Liver (tissue), 9 donors: Measurements from ENCODE around the gene GPX3. TPM values are rescaled to one million over a fixed set of nuclear protein-coding genes. Genes with fewer than 3 reads are reported as not detected.
A peak's percentile ranks its signal among the peaks of the same experiment; 100 is the strongest.

Source experiments
- DNase-seq: peaks from one replicate; pipeline ENCODE4 v3.0.0-alpha.2; 2017; ENCODE audit warnings: low spot score
- H3K27ac ChIP-seq, 2 donors: one replicate each; pipeline ENCODE4 v1.7.0; 2013; ENCODE audit warnings: inconsistent platforms in 2 of 2, low read length in 2 of 2, control low read depth in 1 of 2, low read depth in 1 of 2, mild to moderate bottlenecking in 1 of 2
- H3K27me3 ChIP-seq, 4 donors: one replicate each; pipeline versions ENCODE4 v1.6.1 to v1.7.0; 2013; ENCODE audit warnings: low read length in 3 of 4, inconsistent platforms in 1 of 4, mild to moderate bottlenecking in 1 of 4, moderate library complexity in 1 of 4; ENCODE audit not compliant: control insufficient read depth in 4 of 4, insufficient read depth in 4 of 4
- H3K36me3 ChIP-seq, 4 donors: one replicate each; pipeline versions ENCODE4 v1.6.1 to v1.7.0; 2013; ENCODE audit warnings: low read length in 3 of 4, mild to moderate bottlenecking in 3 of 4, low read depth in 1 of 4, moderate library complexity in 1 of 4; ENCODE audit not compliant: control insufficient read depth in 4 of 4, insufficient read depth in 3 of 4
- H3K4me1 ChIP-seq, 4 donors: one replicate each; pipeline versions ENCODE4 v1.6.1 to v1.7.0; 2013; ENCODE audit warnings: low read length in 3 of 4, mild to moderate bottlenecking in 3 of 4, moderate library complexity in 1 of 4; ENCODE audit not compliant: control insufficient read depth in 4 of 4, insufficient read depth in 4 of 4
- H3K4me3 ChIP-seq, 3 donors: one replicate each; pipeline versions ENCODE4 v1.6.1 to v1.7.0; 2013; ENCODE audit warnings: low read length in 3 of 3, control low read depth in 1 of 3, low read depth in 1 of 3, mild to moderate bottlenecking in 1 of 3
- H3K9ac ChIP-seq, 2 donors: one replicate each; pipeline ENCODE4 v1.7.0; 2013; ENCODE audit warnings: low read length in 2 of 2, mild to moderate bottlenecking in 2 of 2, moderate library complexity in 2 of 2, control low read depth in 1 of 2, low read depth in 1 of 2
- H3K9me3 ChIP-seq, 4 donors: one replicate each; pipeline versions ENCODE4 v1.6.1 to v1.7.0; 2013; ENCODE audit warnings: low read length in 3 of 4; ENCODE audit not compliant: control insufficient read depth in 4 of 4
- ATF3 ChIP-seq: IDR thresholded peaks from 2 replicates; pipeline ENCODE4 v1.6.1; 2016; ENCODE audit warnings: antibody characterized with exemption
- CTCF ChIP-seq: fragments of 150-350 bp; IDR thresholded peaks from 2 replicates; pipeline ENCODE4 v1.5.1; 2017; ENCODE audit warnings: improper control_type of control experiment, low read depth, low read length; ENCODE audit not compliant: missing input control
- EGR1 ChIP-seq, 2 donors: IDR thresholded peaks; 2 replicates each; pipeline ENCODE4 v1.6.1; 2016 to 2018; ENCODE audit warnings: antibody characterized with exemption in 2 of 2, low read depth in 2 of 2
- FOXA1 ChIP-seq: IDR thresholded peaks from 2 replicates; pipeline ENCODE4 v1.6.1; 2016; ENCODE audit warnings: antibody characterized with exemption
- FOXA2 ChIP-seq: IDR thresholded peaks from 2 replicates; pipeline ENCODE4 v1.6.1; 2016; ENCODE audit warnings: antibody characterized with exemption
- GABPA ChIP-seq, 2 donors: IDR thresholded peaks in 1 of 2; conservative IDR thresholded peaks in 1 of 2; 2 replicates each; pipeline ENCODE4 v1.6.1; 2016; ENCODE audit warnings: antibody characterized with exemption in 2 of 2, mild to moderate bottlenecking in 1 of 2, moderate library complexity in 1 of 2
- HNF4A ChIP-seq, 2 donors: conservative IDR thresholded peaks; 2 replicates each; pipeline ENCODE4 v1.6.1; 2016; ENCODE audit warnings: antibody characterized with exemption in 2 of 2, mild to moderate bottlenecking in 2 of 2
- HNF4G ChIP-seq: IDR thresholded peaks from 2 replicates; pipeline ENCODE4 v1.6.1; 2016; ENCODE audit warnings: antibody characterized with exemption
- JUND ChIP-seq, 2 donors: IDR thresholded peaks; 2 replicates each; pipeline ENCODE4 v1.6.1; 2016; ENCODE audit warnings: antibody characterized with exemption in 2 of 2
- NR2F2 ChIP-seq: IDR thresholded peaks from 2 replicates; pipeline ENCODE4 v1.6.1; 2016; ENCODE audit warnings: antibody characterized with exemption
- RAD21 ChIP-seq, 2 donors: IDR thresholded peaks; 2 replicates each; pipeline ENCODE4 v1.6.1; 2016; ENCODE audit warnings: antibody characterized with exemption in 2 of 2, mild to moderate bottlenecking in 2 of 2
- RXRA ChIP-seq, 2 donors: IDR thresholded peaks; 2 replicates each; pipeline ENCODE4 v1.6.1; 2017 to 2018; ENCODE audit warnings: antibody characterized with exemption in 2 of 2, mild to moderate bottlenecking in 1 of 2
- SP1 ChIP-seq: IDR thresholded peaks from 2 replicates; pipeline ENCODE4 v1.6.1; 2018; ENCODE audit warnings: antibody characterized with exemption, mild to moderate bottlenecking
- TAF1 ChIP-seq: conservative IDR thresholded peaks from 2 replicates; pipeline ENCODE4 v1.6.1; 2016; ENCODE audit warnings: antibody characterized with exemption, mild to moderate bottlenecking
- YY1 ChIP-seq: IDR thresholded peaks from 2 replicates; pipeline ENCODE4 v1.6.1; 2016; ENCODE audit warnings: antibody characterized with exemption, mild to moderate bottlenecking
- ZBTB33 ChIP-seq: IDR thresholded peaks from 2 replicates; pipeline ENCODE4 v1.6.1; 2016; ENCODE audit warnings: antibody characterized with exemption
- WGBS: extraction: QIAGEN DNeasy Blood & Tissue Kit; methylation state at CpG from one replicate; pipeline ENCODE4 v1.1.7; 2013; 5-methylcytosine and 5-hydroxymethylcytosine counted together
- polyA plus RNA-seq, 2 donors: library from polyadenylated mRNA; stranded (reverse) in 1 of 2; unstranded in 1 of 2; fragments of 200-250 nt in 1 of 2; fragments of >200 nt in 1 of 2; fragmentation: Nextera tagmentation in 1 of 2; extraction: Ambion mirVana in 1 of 2; gene quantifications; one replicate each; pipeline versions ENCODE4 v1.2.1 to v1.2.3, GENCODE V29; 2013 to 2015
- total RNA-seq, 2 donors: library from RNA; depleted of rRNA; stranded (reverse); fragments of >200 nt; gene quantifications; one replicate each; pipeline ENCODE4 v1.2.3, GENCODE V29; 2014
- TF ChIP-seq, protein P1 (sequence below): IDR thresholded peaks from 2 replicates; pipeline ENCODE4 v1.6.1; 2016; ENCODE audit warnings: antibody characterized with exemption
- TF ChIP-seq, protein P2 (sequence below): IDR thresholded peaks from 2 replicates; pipeline ENCODE4 v1.6.1; 2016; ENCODE audit warnings: antibody characterized with exemption, mild to moderate bottlenecking
- donor health status: healthy.
- donor health status: healthy.
- donor health status: healthy.
- donor health status: healthy.
- donor health status: healthy.

GPX3 gene
- total and polyA plus RNA-seq, 4 donors, result 72.9 to 878 (median 237) TPM

- Histone ChIP-seq H3K27ac (peak overlapping the region; percentile 77 to 81), H3K36me3 (no peaks in the 10 kb centered on the region), H3K4me3 (no peak overlapping the region), H3K9ac (no peak overlapping the region), H3K9me3 (no peaks in the 10 kb centered on the region), H3K4me1 (peaks cover 17 to 44% (median 29%) of the 10 kb centered on the region in 4 donors), H3K27me3 (no peaks in the 10 kb centered on the region)
- TF ChIP-seq TAF1 (no peak), NR2F2 (peak; percentile 98), GABPA (IDR thresholded peaks at IDR 0.05 in 1 of 2, conservative IDR thresholded peaks at IDR 0.05 in 1 of 2) (no peak), RAD21 (IDR thresholded peaks at IDR 0.05) (peak in 1 of 2 donors; percentile 26), RXRA (IDR thresholded peaks at IDR 0.05) (peak; percentile 84 to 90), SP1 (peak; percentile 44), YY1 (peak; percentile 55), JUND (IDR thresholded peaks at IDR 0.05) (no peak), ZBTB33 (no peak), FOXA2 (no peak), HNF4G (no peak), CTCF (no peak), ATF3 (no peak), EGR1 (IDR thresholded peaks at IDR 0.05; ENCODE audit: low read depth in 2 of 2) (no peak), HNF4A (conservative IDR thresholded peaks at IDR 0.05) (no peak), FOXA1 (no peak)
- TF ChIP-seq, protein P1, sequence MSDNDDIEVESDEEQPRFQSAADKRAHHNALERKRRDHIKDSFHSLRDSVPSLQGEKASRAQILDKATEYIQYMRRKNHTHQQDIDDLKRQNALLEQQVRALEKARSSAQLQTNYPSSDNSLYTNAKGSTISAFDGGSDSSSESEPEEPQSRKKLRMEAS, result peak; percentile 27
- TF ChIP-seq, protein P2, sequence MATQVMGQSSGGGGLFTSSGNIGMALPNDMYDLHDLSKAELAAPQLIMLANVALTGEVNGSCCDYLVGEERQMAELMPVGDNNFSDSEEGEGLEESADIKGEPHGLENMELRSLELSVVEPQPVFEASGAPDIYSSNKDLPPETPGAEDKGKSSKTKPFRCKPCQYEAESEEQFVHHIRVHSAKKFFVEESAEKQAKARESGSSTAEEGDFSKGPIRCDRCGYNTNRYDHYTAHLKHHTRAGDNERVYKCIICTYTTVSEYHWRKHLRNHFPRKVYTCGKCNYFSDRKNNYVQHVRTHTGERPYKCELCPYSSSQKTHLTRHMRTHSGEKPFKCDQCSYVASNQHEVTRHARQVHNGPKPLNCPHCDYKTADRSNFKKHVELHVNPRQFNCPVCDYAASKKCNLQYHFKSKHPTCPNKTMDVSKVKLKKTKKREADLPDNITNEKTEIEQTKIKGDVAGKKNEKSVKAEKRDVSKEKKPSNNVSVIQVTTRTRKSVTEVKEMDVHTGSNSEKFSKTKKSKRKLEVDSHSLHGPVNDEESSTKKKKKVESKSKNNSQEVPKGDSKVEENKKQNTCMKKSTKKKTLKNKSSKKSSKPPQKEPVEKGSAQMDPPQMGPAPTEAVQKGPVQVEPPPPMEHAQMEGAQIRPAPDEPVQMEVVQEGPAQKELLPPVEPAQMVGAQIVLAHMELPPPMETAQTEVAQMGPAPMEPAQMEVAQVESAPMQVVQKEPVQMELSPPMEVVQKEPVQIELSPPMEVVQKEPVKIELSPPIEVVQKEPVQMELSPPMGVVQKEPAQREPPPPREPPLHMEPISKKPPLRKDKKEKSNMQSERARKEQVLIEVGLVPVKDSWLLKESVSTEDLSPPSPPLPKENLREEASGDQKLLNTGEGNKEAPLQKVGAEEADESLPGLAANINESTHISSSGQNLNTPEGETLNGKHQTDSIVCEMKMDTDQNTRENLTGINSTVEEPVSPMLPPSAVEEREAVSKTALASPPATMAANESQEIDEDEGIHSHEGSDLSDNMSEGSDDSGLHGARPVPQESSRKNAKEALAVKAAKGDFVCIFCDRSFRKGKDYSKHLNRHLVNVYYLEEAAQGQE, result peak; percentile 72
- 63% methylated on average over 7 of the region's 7 CpGs for WGBS
- no peak for DNase-seq
These were observed 14.3 kb upstream of the GPX3 start for GRCh38 chr5:151005950-151006576.
